ENCODE measurements around the gene AUTS2.

GRCh38 chr7:70484255-70484654, 886.0 kb downstream of the AUTS2 start:
- TF ChIP-seq CTCF (IDR thresholded peaks at IDR 0.05; ENCODE audit: low read length) (no peak), EZH2 (IDR thresholded peaks at IDR 0.05; ENCODE audit: borderline replicate concordance, low read length) (no peak)

Data from OCI-LY1 (cell line).